Measurements from ENCODE around the gene MAL. TPM values are rescaled to one million over a fixed set of nuclear protein-coding genes. Genes with fewer than 3 reads are reported as not detected.

The MAL gene
- total RNA-seq, 2 experiments from 2014 or later = 174 to 184 TPM

- peak; percentile 2 for ATAC-seq (ENCODE audit: low read depth)
- Mint-ChIP-seq H3K4me3 (peak overlapping the region; percentile 45), H3K27me3 (no peaks in the 10 kb centered on the region), H3K4me1 (peaks cover 30% of the 10 kb centered on the region), H3K9me3 (no peaks in the 10 kb centered on the region), H3K36me3 (no peaks in the 10 kb centered on the region), H3K27ac (peak overlapping the region; percentile 86)
- no peak for DNase-seq
- POLR2A ChIA-PET = interaction anchor here (0.7 to 9.3 kb wide), 9 partner anchors 9 to 40 kb away, joined by 3 to 124 read pairs (median 5); partner anchors contain the start of gene MAL
Observed at GRCh38 chr2:95062242-95063085, 37.0 kb downstream of the MAL start.

GRCh38 chr2:95063086-95063958, 37.8 kb downstream of the MAL start:
- H3K27ac Mint-ChIP-seq = peak overlapping the region; percentile 86
- H3K4me1 Mint-ChIP-seq = peaks cover 30% of the 10 kb centered on the region
- no peaks in the 10 kb centered on the region for H3K9me3 Mint-ChIP-seq
- POLR2A ChIA-PET = interaction anchor here (0.9 to 9.3 kb wide), 9 partner anchors 8 to 39 kb away, joined by 3 to 124 read pairs (median 5); partner anchors contain the start of gene MAL
- peaks cover under 1% of the 10 kb centered on the region for H3K36me3 Mint-ChIP-seq
- no peaks in the 10 kb centered on the region for H3K27me3 Mint-ChIP-seq
- no peak for ATAC-seq (ENCODE audit: low read depth)
- H3K4me3 Mint-ChIP-seq = peak overlapping the region; percentile 46
- DNase-seq = no peak

GRCh38 chr2:95068256-95068655, 42.7 kb downstream of the MAL start:
- Mint-ChIP-seq H3K9me3 (no peaks in the 10 kb centered on the region), H3K36me3 (peaks cover 6% of the 10 kb centered on the region), H3K4me1 (peaks cover 26% of the 10 kb centered on the region), H3K27me3 (no peaks in the 10 kb centered on the region), H3K4me3 (no peak overlapping the region), H3K27ac (no peak overlapping the region)
- DNase-seq (no peak), ATAC-seq (ENCODE audit: low read depth) (no peak)
- POLR2A ChIA-PET = interaction anchor here (1.4 kb wide), 1 partner anchor 8 kb away, joined by 3 read pairs; no protein-coding TSS in a partner anchor

GRCh38 chr2:95069465-95069864, 44.0 kb downstream of the MAL start:
- DNase-seq (no peak), ATAC-seq (ENCODE audit: low read depth) (no peak)
- Mint-ChIP-seq H3K27me3 (no peaks in the 10 kb centered on the region), H3K9me3 (no peaks in the 10 kb centered on the region), H3K27ac (no peak overlapping the region), H3K36me3 (peaks cover 7% of the 10 kb centered on the region), H3K4me3 (no peak overlapping the region), H3K4me1 (peaks cover 30% of the 10 kb centered on the region)
- POLR2A ChIA-PET = no interaction called here

- H3K4me3 Mint-ChIP-seq = no peak overlapping the region
- ATAC-seq (ENCODE audit: low read depth) (no peak), DNase-seq (no peak)
- peaks cover 7% of the 10 kb centered on the region for H3K36me3 Mint-ChIP-seq
- peaks cover 43% of the 10 kb centered on the region for H3K4me1 Mint-ChIP-seq
- no peaks in the 10 kb centered on the region for H3K9me3 Mint-ChIP-seq
- H3K27ac Mint-ChIP-seq = no peak overlapping the region
- POLR2A ChIA-PET = interaction anchor here (0.9 to 10.3 kb wide), 2 partner anchors 9 to 47 kb away, joined by 3 to 358 read pairs; partner anchors contain the start of gene MAL
- no peaks in the 10 kb centered on the region for H3K27me3 Mint-ChIP-seq
Observed at GRCh38 chr2:95071856-95072255, 46.3 kb downstream of the MAL start.

GRCh38 chr2:95072424-95072823, 46.9 kb downstream of the MAL start:
- Mint-ChIP-seq H3K4me3 (no peak overlapping the region), H3K4me1 (peaks cover 46% of the 10 kb centered on the region), H3K36me3 (peaks cover 7% of the 10 kb centered on the region), H3K9me3 (no peaks in the 10 kb centered on the region), H3K27me3 (no peaks in the 10 kb centered on the region), H3K27ac (no peak overlapping the region)
- POLR2A ChIA-PET = interaction anchor here (4.7 to 10.3 kb wide), 3 partner anchors 12 to 48 kb away, joined by 49 to 358 read pairs (median 124); partner anchors contain the start of gene MAL
- DNase-seq = no peak
- ATAC-seq (ENCODE audit: low read depth) = no peak

- peaks cover 60% of the 10 kb centered on the region for H3K4me1 Mint-ChIP-seq
- peaks cover 5% of the 10 kb centered on the region for H3K36me3 Mint-ChIP-seq
- H3K27me3 Mint-ChIP-seq = no peaks in the 10 kb centered on the region
- H3K9me3 Mint-ChIP-seq = no peaks in the 10 kb centered on the region
- ATAC-seq (ENCODE audit: low read depth) (peak; percentile 4), DNase-seq (peak; percentile 67)
- POLR2A ChIA-PET = interaction anchor here (0.6 to 10.3 kb wide), 13 partner anchors 14 to 91 kb away, joined by 3 to 358 read pairs (median 6); partner anchors contain the start of genes MAL, MRPS5 and ZNF514
- peak overlapping the region; percentile 95 for H3K27ac Mint-ChIP-seq
- H3K4me3 Mint-ChIP-seq = peak overlapping the region; percentile 86
Observed at GRCh38 chr2:95073856-95074662, 48.6 kb downstream of the MAL start.

- H3K4me1 Mint-ChIP-seq = peaks cover 62% of the 10 kb centered on the region
- POLR2A ChIA-PET = interaction anchor here (0.6 to 10.3 kb wide), 12 partner anchors 14 to 90 kb away, joined by 3 to 358 read pairs (median 6); partner anchors contain the start of genes MAL and MRPS5
- H3K36me3 Mint-ChIP-seq = peaks cover 5% of the 10 kb centered on the region
- H3K9me3 Mint-ChIP-seq = no peaks in the 10 kb centered on the region
- peak overlapping the region; percentile 95 for H3K27ac Mint-ChIP-seq
- DNase-seq (peak; percentile 75), ATAC-seq (ENCODE audit: low read depth) (peak; percentile 71)
- H3K27me3 Mint-ChIP-seq = no peaks in the 10 kb centered on the region
- peak overlapping the region; percentile 86 for H3K4me3 Mint-ChIP-seq
Observed at GRCh38 chr2:95074663-95075439, 49.3 kb downstream of the MAL start.

GRCh38 chr2:95075440-95076132, 50.1 kb downstream of the MAL start:
- peaks cover 66% of the 10 kb centered on the region for H3K4me1 Mint-ChIP-seq
- H3K4me3 Mint-ChIP-seq = peak overlapping the region; percentile 86
- POLR2A ChIA-PET = interaction anchor here (0.7 to 10.3 kb wide), 9 partner anchors 15 to 89 kb away, joined by 4 to 358 read pairs (median 7); partner anchors contain the start of genes MAL and MRPS5

GRCh38 chr2:95076705-95077529, 51.4 kb downstream of the MAL start:
- H3K27ac Mint-ChIP-seq = peak overlapping the region; percentile 95
- H3K9me3 Mint-ChIP-seq = no peaks in the 10 kb centered on the region
- ATAC-seq (ENCODE audit: low read depth) (peak; percentile 71), DNase-seq (peak; percentile 94)
- peaks cover 64% of the 10 kb centered on the region for H3K4me1 Mint-ChIP-seq
- peaks cover 5% of the 10 kb centered on the region for H3K36me3 Mint-ChIP-seq
- POLR2A ChIA-PET = interaction anchor here (0.6 to 10.3 kb wide), 8 partner anchors 9 to 89 kb away, joined by 3 to 358 read pairs (median 4); partner anchors contain the start of genes MAL and ZNF2
- peaks cover 3% of the 10 kb centered on the region for H3K27me3 Mint-ChIP-seq
- peak overlapping the region; percentile 86 for H3K4me3 Mint-ChIP-seq

More at GRCh38 chr2:95075440-95076132, 50.1 kb downstream of the MAL start:
- DNase-seq (no peak), ATAC-seq (ENCODE audit: low read depth) (no peak)
- H3K36me3 Mint-ChIP-seq = peaks cover 5% of the 10 kb centered on the region
- H3K9me3 Mint-ChIP-seq = no peaks in the 10 kb centered on the region
- peak overlapping the region; percentile 95 for H3K27ac Mint-ChIP-seq
- peaks cover 3% of the 10 kb centered on the region for H3K27me3 Mint-ChIP-seq

GRCh38 chr2:95077530-95077825, 52.0 kb downstream of the MAL start:
- DNase-seq (no peak), ATAC-seq (ENCODE audit: low read depth) (no peak)
- Mint-ChIP-seq H3K4me1 (peaks cover 60% of the 10 kb centered on the region), H3K27me3 (peaks cover 3% of the 10 kb centered on the region), H3K4me3 (peak overlapping the region; percentile 71), H3K36me3 (peaks cover 5% of the 10 kb centered on the region), H3K27ac (peak overlapping the region; percentile 83), H3K9me3 (no peaks in the 10 kb centered on the region)
- POLR2A ChIA-PET = interaction anchor here (1.4 to 10.3 kb wide), 5 partner anchors 17 to 53 kb away, joined by 4 to 358 read pairs (median 14); partner anchors contain the start of genes MAL and MRPS5

All from activated naive CD8-positive, alpha-beta T cell treated with anti-CD3 and anti-CD28 coated beads, Interleukin-2, amount 10 ng/mL, durations not matched to agents 7 days and 5 days (primary cell).